OCI-LY3 (cell line): ENCODE measurements around the gene SLC25A6.

Experiments
- H2AFZ ChIP-seq: fragments of 200-600, 300-600 bp; shearing (Covaris generic); 2 replicates; pipeline ENCODE4 v1.6.0; 2014; ENCODE audit warnings: antibody characterized with exemption, low read depth, low read length
- H3K27ac ChIP-seq: fragments of 200-600, 300-600 bp; sonication (generic); 2 replicates; pipeline ENCODE4 v1.5.1; 2014; ENCODE audit warnings: mild to moderate bottlenecking, low read length, moderate library complexity, mixed read lengths
- H3K27me3 ChIP-seq: fragments of 200-600, 300-600 bp; sonication (generic); 2 replicates; pipeline ENCODE4 v1.6.1; 2014; ENCODE audit warnings: low read depth, low read length, mixed read lengths
- H3K36me3 ChIP-seq: fragments of 200-600, 300-600 bp; sonication (generic); replicated peaks from 2 replicates; pipeline ENCODE3; 2014; ENCODE audit warnings: low read depth, low read length, mixed read lengths
- H3K4me1 ChIP-seq: fragments of 300-600, 200-600 bp; sonication (generic); 2 replicates; pipeline ENCODE4 v1.6.1; 2014; ENCODE audit warnings: low read length, mixed read lengths
- H3K4me2 ChIP-seq: fragments of 200-600, 300-600 bp; sonication (generic); 2 replicates; pipeline ENCODE4 v1.6.1; 2014; ENCODE audit warnings: low read length, mixed read lengths
- H3K4me3 ChIP-seq: fragments of 300-600, 200-600 bp; sonication (generic); 2 replicates; pipeline ENCODE4 v1.5.1; 2014; ENCODE audit warnings: antibody characterized with exemption, mild to moderate bottlenecking, low read length, moderate library complexity
- H3K79me2 ChIP-seq: fragments of 300-600, 200-600 bp; shearing (Covaris generic); 2 replicates; pipeline ENCODE4 v1.6.1; 2014; ENCODE audit warnings: mild to moderate bottlenecking, low read length, mixed read lengths
- H3K9ac ChIP-seq: fragments of 300-600, 200-600 bp; shearing (Covaris generic); 2 replicates; pipeline ENCODE4 v1.6.0; 2014; ENCODE audit warnings: mild to moderate bottlenecking, low read length, moderate library complexity
- H3K9me3 ChIP-seq: fragments of 200-600, 300-600 bp; shearing (Covaris generic); 2 replicates; pipeline ENCODE4 v1.6.1; 2014; ENCODE audit warnings: low read length, mixed read lengths; ENCODE audit not compliant: insufficient read depth
- H4K20me1 ChIP-seq: fragments of 200-600, 300-600 bp; sonication (generic); 2 replicates; pipeline ENCODE4 v1.6.1; 2016; ENCODE audit warnings: low read length, mixed read lengths; ENCODE audit not compliant: insufficient read depth
- CTCF ChIP-seq: fragments of 200-600, 300-600 bp; sonication (generic); IDR thresholded peaks from 2 replicates; pipeline ENCODE4 v1.5.1; 2014; ENCODE audit warnings: antibody characterized with exemption, low read length, low read depth
- EZH2phosphoT487 ChIP-seq: fragments of 200-600 bp; shearing (Covaris generic); IDR thresholded peaks from 2 replicates; pipeline ENCODE4 v1.6.1; 2018; ENCODE audit warnings: antibody characterized with exemption, mixed run types, low read depth

Gene SLC25A6

GRCh38 chrX:1394731-1395501, 3.0 kb upstream of the SLC25A6 start:
- Histone ChIP-seq H4K20me1 (peaks cover 29% of the 10 kb centered on the region), H3K9ac (no peak overlapping the region)
- TF ChIP-seq CTCF (no peak), EZH2phosphoT487 (no peak)

GRCh38 chrX:1393871-1394615, 2.1 kb upstream of the SLC25A6 start:
- H3K27ac ChIP-seq = no peak overlapping the region

More at GRCh38 chrX:1394731-1395501, 3.0 kb upstream of the SLC25A6 start:
- Histone ChIP-seq H3K36me3 (peaks cover 56% of the 10 kb centered on the region), H3K4me1 (peaks cover 17% of the 10 kb centered on the region), H3K4me3 (no peak overlapping the region), H2AFZ (no peak overlapping the region), H3K9me3 (no peaks in the 10 kb centered on the region), H3K4me2 (no peak overlapping the region), H3K27ac (no peak overlapping the region), H3K27me3 (no peaks in the 10 kb centered on the region), H3K79me2 (peaks cover 62% of the 10 kb centered on the region)

GRCh38 chrX:1392376-1393068, 609 bp upstream of the SLC25A6 start:
- H3K79me2 ChIP-seq = peaks cover 86% of the 10 kb centered on the region

More at GRCh38 chrX:1393871-1394615, 2.1 kb upstream of the SLC25A6 start:
- no peaks in the 10 kb centered on the region for H3K27me3 ChIP-seq
- peaks cover 63% of the 10 kb centered on the region for H3K36me3 ChIP-seq
- H3K79me2 ChIP-seq = peaks cover 71% of the 10 kb centered on the region
- H3K9ac ChIP-seq = no peak overlapping the region
- peak overlapping the region; percentile 84 for H3K4me2 ChIP-seq
- peaks cover 38% of the 10 kb centered on the region for H4K20me1 ChIP-seq
- TF ChIP-seq EZH2phosphoT487 (no peak), CTCF (no peak)
- H2AFZ ChIP-seq = no peak overlapping the region
- peaks cover 17% of the 10 kb centered on the region for H3K4me1 ChIP-seq
- no peaks in the 10 kb centered on the region for H3K9me3 ChIP-seq
- peak overlapping the region; percentile 82; the same call in 1 of the 2 replicates for H3K4me3 ChIP-seq

More at GRCh38 chrX:1392376-1393068, 609 bp upstream of the SLC25A6 start:
- TF ChIP-seq EZH2phosphoT487 = no peak
- TF ChIP-seq CTCF = no peak
- Histone ChIP-seq H2AFZ (no peak overlapping the region; the same call in 1 of the 2 replicates), H3K27me3 (no peaks in the 10 kb centered on the region), H3K4me3 (peak overlapping the region; percentile 82), H3K9me3 (no peaks in the 10 kb centered on the region), H3K9ac (peak overlapping the region; percentile 92), H3K27ac (peak overlapping the region; percentile 80), H4K20me1 (peaks cover 52% of the 10 kb centered on the region), H3K36me3 (peaks cover 61% of the 10 kb centered on the region), H3K4me2 (peak overlapping the region; percentile 84), H3K4me1 (peaks cover 17% of the 10 kb centered on the region)
